T-helper 1 cell (primary cell): ENCODE measurements around the gene CD300E.

Experiments
- DNase-seq, 5 donors: peaks; one replicate each; pipeline ENCODE4 v3.0.0-alpha.2; 2012 to 2020

The CD300E gene

GRCh38 chr17:74561586-74561985, 62.0 kb downstream of the CD300E start:
- DNase-seq = no peak
